ENCODE data around the gene RNF212. TPM values are rescaled to one million over a fixed set of nuclear protein-coding genes. Genes with fewer than 3 reads are reported as not detected.

The RNF212 gene
- total and polyA plus RNA-seq, 2 of the 13 experiments (the other 11 are each of a cell fraction or from before 2014, with no cell fraction given): not detected

DNA sequence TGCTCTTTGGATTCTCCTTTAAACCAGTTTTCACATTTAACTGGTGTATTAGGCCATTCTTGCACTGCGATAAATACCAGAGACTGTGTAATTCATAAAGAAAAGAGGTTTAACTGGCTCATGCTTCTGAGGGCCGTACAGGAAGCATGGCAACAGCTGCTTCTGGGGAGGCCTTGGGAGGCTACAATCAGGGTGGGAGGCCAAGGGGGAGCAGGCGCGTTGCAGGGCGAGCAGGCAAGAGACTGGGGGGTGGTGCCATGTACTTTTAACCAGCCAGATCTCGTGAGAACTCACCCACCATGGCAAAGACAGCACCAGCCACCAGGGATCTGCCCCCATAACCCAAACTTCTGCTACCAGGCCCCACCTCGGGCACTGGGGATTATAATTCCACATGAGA lies 38.1 kb downstream of the RNF212 start:
- H3K4me2 ChIP-seq (ENCODE audit: low read depth, low read length): no peak overlapping the region
- peaks cover 1 to 59% of the 10 kb centered on the region in 2 experiments; a peak in 4 of 5 replicates for H3K27me3 ChIP-seq (ENCODE audit: control insufficient read depth in 1 of 2, insufficient read depth in 2 of 2, low read length in 2 of 2)
- H2AFZ ChIP-seq (ENCODE audit: low read length): no peak overlapping the region
- H3K27ac ChIP-seq (ENCODE audit: extremely low read length, insufficient read depth, low read length): no peak overlapping the region
- no TSS peak for BruUV-seq (replicated peaks)
- H3K79me2 ChIP-seq (ENCODE audit: insufficient read depth, low read length): no peaks in the 10 kb centered on the region
- H3K9ac ChIP-seq (ENCODE audit: insufficient read depth, low read depth, low read length): no peak overlapping the region
- no peak overlapping the region for H3K4me3 ChIP-seq (replicated peaks in 1 of 3; ENCODE audit: insufficient read depth in 1 of 3, low read depth in 2 of 3, low read length in 3 of 3)
- WGBS (ENCODE audit: low lambda C conversion rate): 17% methylated on average over 6 of the region's 7 CpGs
- DNase-seq (ENCODE audit: low spot score): no peak
- intact Hi-C loops (cut with micrococcal nuclease; ENCODE audit: unreplicated experiment): no loop called here
- no peaks in the 10 kb centered on the region for H4K20me1 ChIP-seq (ENCODE audit: insufficient read depth, low read length)
- FAIRE-seq: no peak
- POLR2A ChIA-PET: no interaction called here
- in situ Hi-C loops (cut with HindIII; ENCODE audit: extremely low pct_ligation_motif_present, low pct_unique_long_range_greater_than_20kb): no loop called here
- TF ChIP-seq PLRG1 (conservative IDR thresholded peaks at IDR 0.05) (no peak), EED (CRISPR knock-in tag; IDR thresholded peaks at IDR 0.05) (no peak), ZBTB42 (CRISPR knock-in tag; IDR thresholded peaks at IDR 0.05) (no peak), ZZZ3 (CRISPR knock-in tag; IDR thresholded peaks at IDR 0.05; ENCODE audit: borderline replicate concordance) (no peak), DR1 (CRISPR knock-in tag; IDR thresholded peaks at IDR 0.05) (no peak), ZNF670 (CRISPR knock-in tag; IDR thresholded peaks at IDR 0.05; ENCODE audit: borderline replicate concordance) (no peak), ZFP1 (CRISPR knock-in tag; IDR thresholded peaks at IDR 0.05) (no peak), FOXJ3 (CRISPR knock-in tag; IDR thresholded peaks at IDR 0.05; ENCODE audit: borderline replicate concordance) (no peak), NFE2 (CRISPR knock-in tag; IDR thresholded peaks at IDR 0.05) (no peak), YEATS2 (CRISPR knock-in tag; IDR thresholded peaks at IDR 0.05; ENCODE audit: borderline replicate concordance) (no peak), ZNF530 (CRISPR knock-in tag; IDR thresholded peaks at IDR 0.05; ENCODE audit: low read depth) (no peak), FOXA1 (IDR thresholded peaks at IDR 0.05) (no peak), FOXA1 (CRISPR knock-in tag; IDR thresholded peaks at IDR 0.05) (no peak), ZNF17 (CRISPR knock-in tag; IDR thresholded peaks at IDR 0.05) (no peak), NFIC (IDR thresholded peaks at IDR 0.05; ENCODE audit: low read length) (no peak), ZNF720 (CRISPR knock-in tag; IDR thresholded peaks at IDR 0.05) (no peak), ZFP62 (CRISPR knock-in tag; IDR thresholded peaks at IDR 0.05) (no peak)
- TF ChIP-seq, protein P1, sequence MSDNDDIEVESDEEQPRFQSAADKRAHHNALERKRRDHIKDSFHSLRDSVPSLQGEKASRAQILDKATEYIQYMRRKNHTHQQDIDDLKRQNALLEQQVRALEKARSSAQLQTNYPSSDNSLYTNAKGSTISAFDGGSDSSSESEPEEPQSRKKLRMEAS (IDR thresholded peaks at IDR 0.05): no peak
- TF ChIP-seq, protein P2, sequence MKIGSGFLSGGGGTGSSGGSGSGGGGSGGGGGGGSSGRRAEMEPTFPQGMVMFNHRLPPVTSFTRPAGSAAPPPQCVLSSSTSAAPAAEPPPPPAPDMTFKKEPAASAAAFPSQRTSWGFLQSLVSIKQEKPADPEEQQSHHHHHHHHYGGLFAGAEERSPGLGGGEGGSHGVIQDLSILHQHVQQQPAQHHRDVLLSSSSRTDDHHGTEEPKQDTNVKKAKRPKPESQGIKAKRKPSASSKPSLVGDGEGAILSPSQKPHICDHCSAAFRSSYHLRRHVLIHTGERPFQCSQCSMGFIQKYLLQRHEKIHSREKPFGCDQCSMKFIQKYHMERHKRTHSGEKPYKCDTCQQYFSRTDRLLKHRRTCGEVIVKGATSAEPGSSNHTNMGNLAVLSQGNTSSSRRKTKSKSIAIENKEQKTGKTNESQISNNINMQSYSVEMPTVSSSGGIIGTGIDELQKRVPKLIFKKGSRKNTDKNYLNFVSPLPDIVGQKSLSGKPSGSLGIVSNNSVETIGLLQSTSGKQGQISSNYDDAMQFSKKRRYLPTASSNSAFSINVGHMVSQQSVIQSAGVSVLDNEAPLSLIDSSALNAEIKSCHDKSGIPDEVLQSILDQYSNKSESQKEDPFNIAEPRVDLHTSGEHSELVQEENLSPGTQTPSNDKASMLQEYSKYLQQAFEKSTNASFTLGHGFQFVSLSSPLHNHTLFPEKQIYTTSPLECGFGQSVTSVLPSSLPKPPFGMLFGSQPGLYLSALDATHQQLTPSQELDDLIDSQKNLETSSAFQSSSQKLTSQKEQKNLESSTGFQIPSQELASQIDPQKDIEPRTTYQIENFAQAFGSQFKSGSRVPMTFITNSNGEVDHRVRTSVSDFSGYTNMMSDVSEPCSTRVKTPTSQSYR (CRISPR knock-in tag; IDR thresholded peaks at IDR 0.05; ENCODE audit: borderline replicate concordance): no peak
- TF ChIP-seq, protein P3, sequence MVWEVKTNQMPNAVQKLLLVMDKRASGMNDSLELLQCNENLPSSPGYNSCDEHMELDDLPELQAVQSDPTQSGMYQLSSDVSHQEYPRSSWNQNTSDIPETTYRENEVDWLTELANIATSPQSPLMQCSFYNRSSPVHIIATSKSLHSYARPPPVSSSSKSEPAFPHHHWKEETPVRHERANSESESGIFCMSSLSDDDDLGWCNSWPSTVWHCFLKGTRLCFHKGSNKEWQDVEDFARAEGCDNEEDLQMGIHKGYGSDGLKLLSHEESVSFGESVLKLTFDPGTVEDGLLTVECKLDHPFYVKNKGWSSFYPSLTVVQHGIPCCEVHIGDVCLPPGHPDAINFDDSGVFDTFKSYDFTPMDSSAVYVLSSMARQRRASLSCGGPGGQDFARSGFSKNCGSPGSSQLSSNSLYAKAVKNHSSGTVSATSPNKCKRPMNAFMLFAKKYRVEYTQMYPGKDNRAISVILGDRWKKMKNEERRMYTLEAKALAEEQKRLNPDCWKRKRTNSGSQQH (CRISPR knock-in tag; IDR thresholded peaks at IDR 0.05; ENCODE audit: low read depth): no peak
- peaks cover 11% of the 10 kb centered on the region for H3K4me1 ChIP-seq (ENCODE audit: insufficient read depth, low read length)
- CTCF ChIA-PET (ENCODE audit: low intra/inter-chr PET ratio, low total read pairs): no interaction called here
- no peaks in the 10 kb centered on the region for H3K36me3 ChIP-seq (replicated peaks in 1 of 2; ENCODE audit: control insufficient read depth in 1 of 2, insufficient read depth in 2 of 2, low read length in 2 of 2)
- ATAC-seq: no peak
- no peaks in the 10 kb centered on the region for H3K9me3 ChIP-seq (ENCODE audit: low read length)

All from HepG2 (cell line).